DND-41 (cell line): ENCODE results near the gene RUFY2.
"Not testable (repeated sequence)": the region's sequence is repeated elsewhere in the genome, so short reads cannot be mapped to it uniquely, and the experiment has no call there.

Source experiments
- ATAC-seq: fragments of 200-7000 bp; cut with Tn5 transposase; 3 replicates; pipeline ENCODE4 v1.9.1; 2021; ENCODE audit warnings: low read depth; ENCODE audit not compliant: insufficient read depth
- DNase-seq: peaks from one replicate; pipeline ENCODE4 v3.0.0-alpha.2; 2020
- H2AFZ ChIP-seq: 2 replicates; pipeline ENCODE4 v1.6.0; 2012; ENCODE audit warnings: low read depth, low read length
- H3K27ac ChIP-seq: 2 replicates; pipeline ENCODE4 v1.5.1; 2012; ENCODE audit warnings: low read length, inconsistent platforms
- H3K27me3 ChIP-seq: fragments of 200-600 bp; sonication (generic); 2 replicates; pipeline ENCODE4 v1.6.0; 2012; ENCODE audit warnings: low read length, mild to moderate bottlenecking, inconsistent platforms; ENCODE audit not compliant: insufficient read depth, poor library complexity
- H3K36me3 ChIP-seq: 2 replicates; pipeline ENCODE4 v1.5.1; 2012; ENCODE audit warnings: low read length, inconsistent platforms; ENCODE audit not compliant: insufficient read depth
- H3K4me1 ChIP-seq: 2 replicates; pipeline ENCODE4 v1.5.1; 2012; ENCODE audit warnings: mild to moderate bottlenecking, low read length; ENCODE audit not compliant: insufficient read depth
- H3K4me2 ChIP-seq: 2 replicates; pipeline ENCODE4 v1.6.0; 2012; ENCODE audit warnings: mild to moderate bottlenecking, moderate library complexity, low read length, inconsistent platforms; ENCODE audit not compliant: insufficient read depth
- H3K4me3 ChIP-seq, 2 experiments: fragments of 200-600 bp in 1 of 2; shearing (Covaris generic) in 1 of 2; 2 replicates each; pipeline ENCODE4 v1.5.1; 2012 to 2016; ENCODE audit warnings: inconsistent platforms in 2 of 2, low read length in 2 of 2, mild to moderate bottlenecking in 2 of 2, low read depth in 1 of 2, moderate library complexity in 1 of 2
- H3K79me2 ChIP-seq: 2 replicates; pipeline ENCODE4 v1.6.0; 2012; ENCODE audit warnings: low read length, inconsistent platforms; ENCODE audit not compliant: insufficient read depth
- H3K9ac ChIP-seq: 2 replicates; pipeline ENCODE4 v1.6.0; 2012; ENCODE audit warnings: low read depth, mild to moderate bottlenecking, inconsistent platforms, low read length, moderate library complexity
- H3K9me3 ChIP-seq: 2 replicates; pipeline ENCODE4 v1.5.1; 2012; ENCODE audit warnings: low read length, moderate library complexity, mild to moderate bottlenecking, inconsistent platforms; ENCODE audit not compliant: insufficient read depth, severe bottlenecking
- H4K20me1 ChIP-seq: 2 replicates; pipeline ENCODE4 v1.6.0; 2012; ENCODE audit warnings: low read length; ENCODE audit not compliant: insufficient read depth
- CTCF ChIP-seq: IDR thresholded peaks from 2 replicates; pipeline ENCODE4 v1.5.1; 2012; ENCODE audit warnings: borderline replicate concordance, low read length, moderate library complexity, mild to moderate bottlenecking; ENCODE audit not compliant: poor library complexity, severe bottlenecking; ENCODE audit errors: extremely low read depth
- EZH2 ChIP-seq: IDR thresholded peaks from 3 replicates; pipeline ENCODE4 v1.6.1; 2012; ENCODE audit warnings: borderline replicate concordance, low read depth, mild to moderate bottlenecking, moderate library complexity, low read length, inconsistent platforms; ENCODE audit not compliant: severe bottlenecking

Gene RUFY2

GRCh38 chr10:68330852-68331454, 76.1 kb downstream of the RUFY2 start:
- Histone ChIP-seq H3K4me3 (peak overlapping the region; percentile 36 to 64), H3K27ac (peak overlapping the region; percentile 99), H2AFZ (peak overlapping the region; percentile 89), H3K9ac (peak overlapping the region; percentile 92), H3K4me1 (peaks cover 50% of the 10 kb centered on the region), H3K79me2 (peaks cover 57% of the 10 kb centered on the region), H4K20me1 (peaks cover 30% of the 10 kb centered on the region), H3K9me3 (no peaks in the 10 kb centered on the region), H3K27me3 (no peaks in the 10 kb centered on the region), H3K4me2 (peak overlapping the region; percentile 73), H3K36me3 (peaks cover 29% of the 10 kb centered on the region)
- no peak for TF ChIP-seq EZH2
- no peak for TF ChIP-seq CTCF
- ATAC-seq = no peak
- peak; percentile 28 for DNase-seq

- H4K20me1 ChIP-seq = peaks cover 16% of the 10 kb centered on the region
- ATAC-seq (no peak), DNase-seq (no peak)
- no peak overlapping the region for H3K9ac ChIP-seq
- peaks cover 35% of the 10 kb centered on the region for H3K4me1 ChIP-seq
- H3K4me2 ChIP-seq = no peak overlapping the region
- peaks cover 43% of the 10 kb centered on the region for H3K79me2 ChIP-seq
- no peak overlapping the region for H3K4me3 ChIP-seq
- no peak for TF ChIP-seq CTCF
- TF ChIP-seq EZH2 = no peak
- H3K9me3 ChIP-seq = no peaks in the 10 kb centered on the region
- no peak overlapping the region for H2AFZ ChIP-seq
- no peak overlapping the region for H3K27ac ChIP-seq
- no peaks in the 10 kb centered on the region for H3K27me3 ChIP-seq
- peaks cover 16% of the 10 kb centered on the region for H3K36me3 ChIP-seq
These were observed 77.6 kb downstream of the RUFY2 start for GRCh38 chr10:68329506-68329861.

GRCh38 chr10:68327889-68328786, 78.9 kb downstream of the RUFY2 start:
- ATAC-seq = no peak
- Histone ChIP-seq H3K4me2 (peak overlapping the region; percentile 50), H3K27ac (peak overlapping the region; percentile 50), H4K20me1 (peaks cover 2% of the 10 kb centered on the region; the same call in 1 of the 2 replicates), H3K79me2 (peaks cover 29% of the 10 kb centered on the region), H2AFZ (peak overlapping the region; percentile 28), H3K4me1 (peaks cover 24% of the 10 kb centered on the region), H3K27me3 (no peaks in the 10 kb centered on the region), H3K9ac (peak overlapping the region; percentile 33), H3K36me3 (peaks cover 3% of the 10 kb centered on the region; the same call in 1 of the 2 replicates), H3K4me3 (no peak overlapping the region), H3K9me3 (no peaks in the 10 kb centered on the region)
- TF ChIP-seq EZH2 (no peak), CTCF (no peak)
- DNase-seq = no peak

- not testable (repeated sequence) for H2AFZ ChIP-seq, H4K20me1 ChIP-seq, H3K79me2 ChIP-seq, H3K27me3 ChIP-seq, ATAC-seq, H3K4me2 ChIP-seq, DNase-seq, H3K9ac ChIP-seq, H3K36me3 ChIP-seq, H3K27ac ChIP-seq, H3K4me3 ChIP-seq, H3K4me1 ChIP-seq, H3K9me3 ChIP-seq
These were observed 82.7 kb downstream of the RUFY2 start for GRCh38 chr10:68324396-68324795.
